PC-3 (cell line): Measurements from ENCODE around the gene ISCU. TPM values are rescaled to one million over a fixed set of nuclear protein-coding genes. Genes with fewer than 3 reads are reported as not detected.

Experiments
- ATAC-seq: fragments of 200-7000 bp; cut with Tn5 transposase; 2 replicates; pipeline ENCODE4 v1.9.1; 2020; ENCODE audit warnings: mild to moderate bottlenecking, moderate library complexity
- BruUV-seq: library from RNA; stranded (reverse); fragments of 400-500 nt; replicated peaks from 2 replicates; lab custom pipeline; 2021; lab: Mats Ljungman, UMichigan
- CTCF ChIA-PET: fragments of 300-600 bp; sonication (Branson Sonifier 250); formaldehyde crosslinking; loops from one replicate; lab custom pipeline; 2022; ENCODE audit warnings: antibody characterized with exemption; lab: Charles Lee
- POLR2A ChIA-PET: fragments of 300-600 bp; sonication (Branson Sonifier 250); formaldehyde crosslinking; loops from one replicate; lab custom pipeline; 2022; ENCODE audit warnings: antibody characterized with exemption; ENCODE audit not compliant: unreplicated experiment; lab: Charles Lee
- DNase-seq: peaks from one replicate; pipeline ENCODE4 v3.0.0-alpha.2; 2015
- H2AFZ ChIP-seq: fragments of 300-600 bp; sonication (generic); 2 replicates; pipeline ENCODE4 v1.6.0; 2016; ENCODE audit warnings: antibody characterized with exemption, low read length
- H3F3A ChIP-seq: fragments of 300-600 bp; sonication (generic); one replicate; pipeline ENCODE4 v1.6.0; 2017; ENCODE audit warnings: antibody characterized with exemption, low read length, control low read depth, mild to moderate bottlenecking; ENCODE audit not compliant: unreplicated experiment
- H3K27ac ChIP-seq: fragments of 300-600 bp; sonication (generic); 2 replicates; pipeline ENCODE4 v1.5.1; 2016; ENCODE audit warnings: mild to moderate bottlenecking, low read length
- H3K27me3 ChIP-seq: fragments of 300-600 bp; sonication (generic); 2 replicates; pipeline ENCODE4 v1.6.1; 2016; ENCODE audit warnings: low read length, mixed read lengths
- H3K36me3 ChIP-seq: fragments of 300-600 bp; sonication (generic); 2 replicates; pipeline ENCODE4 v1.6.1; 2016; ENCODE audit warnings: low read depth, mixed run types, low read length, mixed read lengths
- H3K4me1 ChIP-seq: fragments of 300-600 bp; sonication (generic); 2 replicates; pipeline ENCODE4 v1.5.1; 2016; ENCODE audit warnings: low read length; ENCODE audit not compliant: insufficient read depth
- H3K4me2 ChIP-seq: fragments of 300-600 bp; sonication (generic); 2 replicates; pipeline ENCODE4 v1.6.0; 2016; ENCODE audit warnings: low read length
- H3K4me3 ChIP-seq: fragments of 300-600 bp; sonication (generic); 2 replicates; pipeline ENCODE4 v1.5.1; 2016; ENCODE audit warnings: mild to moderate bottlenecking, low read length, mixed read lengths
- H3K79me2 ChIP-seq: fragments of 300-600 bp; sonication (generic); 2 replicates; pipeline ENCODE4 v1.6.1; 2017; ENCODE audit warnings: low read length, mixed read lengths
- H3K9ac ChIP-seq: fragments of 300-600 bp; sonication (generic); 2 replicates; pipeline ENCODE4 v1.6.0; 2016; ENCODE audit warnings: mild to moderate bottlenecking, low read length
- H3K9me2 ChIP-seq: fragments of 300-600 bp; sonication (generic); replicated peaks from 2 replicates; pipeline ENCODE4 v1.6.1; 2016; ENCODE audit warnings: mixed run types, low read length, mixed read lengths
- H3K9me3 ChIP-seq: fragments of 300-600 bp; sonication (generic); 2 replicates; pipeline ENCODE4 v1.6.1; 2016; ENCODE audit warnings: low read length, mixed read lengths
- H4K20me1 ChIP-seq: fragments of 300-600 bp; sonication (generic); 2 replicates; pipeline ENCODE4 v1.6.1; 2016; ENCODE audit warnings: low read length, mixed read lengths
- CTCF ChIP-seq: fragments of 300-600 bp; sonication (generic); conservative IDR thresholded peaks from 2 replicates; pipeline ENCODE4 v1.5.1; 2017; ENCODE audit warnings: antibody characterized with exemption, low read depth, mild to moderate bottlenecking, low read length
- EZH2 ChIP-seq: fragments of 300-600 bp; sonication (generic); IDR thresholded peaks from one replicate; pipeline ENCODE4 v1.6.1; 2017; ENCODE audit warnings: antibody characterized with exemption, mild to moderate bottlenecking, low read length; ENCODE audit not compliant: unreplicated experiment
- EZH2phosphoT487 ChIP-seq: fragments of 300-600 bp; sonication (generic); IDR thresholded peaks from 2 replicates; pipeline ENCODE4 v1.6.1; 2018; ENCODE audit warnings: mild to moderate bottlenecking, antibody characterized with exemption, low read length, borderline replicate concordance
- intact Hi-C: fragments of 100-400 bp; cut with micrococcal nuclease; formaldehyde crosslinking; loops from 2 replicates; pipeline ENCODE4 v1.9.0; 2023
- total RNA-seq: library from RNA; depleted of rRNA; stranded (reverse); fragments of >200 nt; gene quantifications from 2 replicates; pipeline ENCODE4 v1.2.3, GENCODE V29; 2014

The ISCU gene
- total RNA-seq, 1 experiment from 2014 or later, result 181 TPM

- no peaks in the 10 kb centered on the region for H3K27me3 ChIP-seq
- no TSS peak for BruUV-seq
- intact Hi-C loops, result no loop called here
- no peak overlapping the region for H3K9ac ChIP-seq
- H3K27ac ChIP-seq, result no peak overlapping the region
- H3K9me3 ChIP-seq, result no peaks in the 10 kb centered on the region
- no peaks in the 10 kb centered on the region for H3K79me2 ChIP-seq
- H3K4me2 ChIP-seq, result no peak overlapping the region
- H3K4me3 ChIP-seq, result no peak overlapping the region
- H3F3A ChIP-seq, result no peaks in the 10 kb centered on the region
- POLR2A ChIA-PET, result no interaction called here
- no peaks in the 10 kb centered on the region for H4K20me1 ChIP-seq
- DNase-seq, result no peak
- H3K4me1 ChIP-seq, result no peaks in the 10 kb centered on the region
- no peaks in the 10 kb centered on the region for H3K9me2 ChIP-seq
- CTCF ChIA-PET, result no interaction called here
- no peak for TF ChIP-seq EZH2phosphoT487
- TF ChIP-seq CTCF, result no peak
- TF ChIP-seq EZH2, result no peak
- no peaks in the 10 kb centered on the region for H3K36me3 ChIP-seq
- no peak overlapping the region for H2AFZ ChIP-seq
- ATAC-seq, result no peak
These were observed 43.5 kb downstream of the ISCU start for GRCh38 chr12:108605690-108606406.

DNA sequence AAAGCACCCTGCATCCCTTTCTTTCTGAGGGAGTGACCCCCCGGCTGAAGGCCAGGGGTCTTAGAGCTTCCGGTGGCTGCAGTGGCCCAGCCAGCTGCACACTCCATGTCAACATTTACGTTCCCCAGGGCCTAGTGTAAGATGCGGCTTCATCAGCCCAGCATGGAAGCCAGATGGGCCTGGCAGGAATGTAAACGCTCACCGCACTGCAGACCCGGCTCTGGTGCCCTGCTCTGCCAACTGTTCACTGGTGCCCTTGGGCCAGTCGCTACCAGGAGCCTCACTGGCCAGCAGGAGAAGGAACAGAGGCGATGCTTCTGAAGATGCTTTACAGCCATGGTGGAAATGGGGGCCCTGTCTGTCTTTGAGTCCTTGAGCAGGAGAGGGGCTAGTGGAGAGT is 44.1 kb downstream of the ISCU start:
- Histone ChIP-seq H3K79me2 (no peaks in the 10 kb centered on the region), H3K4me3 (no peak overlapping the region), H3F3A (no peaks in the 10 kb centered on the region), H3K27me3 (no peaks in the 10 kb centered on the region), H3K9me2 (no peaks in the 10 kb centered on the region), H4K20me1 (no peaks in the 10 kb centered on the region), H3K27ac (no peak overlapping the region), H3K4me1 (peaks cover under 1% of the 10 kb centered on the region; the same call in 1 of the 2 replicates), H3K36me3 (no peaks in the 10 kb centered on the region), H3K9me3 (no peaks in the 10 kb centered on the region), H3K4me2 (no peak overlapping the region), H2AFZ (no peak overlapping the region), H3K9ac (no peak overlapping the region)
- BruUV-seq, result no TSS peak
- intact Hi-C loops, result no loop called here
- ATAC-seq (no peak), DNase-seq (no peak)
- CTCF ChIA-PET, result no interaction called here
- POLR2A ChIA-PET, result no interaction called here
- TF ChIP-seq EZH2phosphoT487, result no peak
- no peak for TF ChIP-seq CTCF
- TF ChIP-seq EZH2, result no peak

DNA sequence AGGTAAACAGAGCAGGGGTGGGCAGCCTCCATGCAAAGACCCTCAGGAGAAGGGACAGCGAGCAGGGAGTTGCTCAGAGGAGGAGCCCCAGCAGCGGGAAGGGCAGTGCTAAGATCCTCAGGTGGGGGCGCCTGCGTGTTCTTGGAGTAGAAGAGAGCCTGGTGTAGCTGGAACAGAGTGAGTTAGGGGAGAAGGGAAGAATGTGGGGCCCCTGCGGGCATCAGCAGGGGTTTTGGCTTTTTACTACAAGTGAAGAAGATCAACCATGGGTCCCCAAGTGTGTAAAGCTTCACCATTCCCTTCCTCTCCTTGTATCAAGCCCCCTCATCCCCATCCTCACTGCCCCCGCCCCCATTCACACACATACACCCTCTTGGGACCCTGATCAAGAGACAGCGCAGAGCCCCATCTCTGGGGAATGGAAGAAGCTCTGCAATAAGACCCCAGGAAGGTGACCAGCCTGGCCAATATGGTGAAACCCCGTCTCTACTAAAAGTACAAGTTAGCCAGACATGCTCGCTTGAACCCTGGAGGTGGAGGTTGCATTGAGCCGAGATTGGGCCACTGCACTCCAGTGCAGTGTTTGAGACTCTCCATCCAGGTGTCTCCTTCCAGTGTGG is 45.7 kb downstream of the ISCU start:
- no peak for ATAC-seq
- H3K4me3 ChIP-seq, result no peak overlapping the region
- TF ChIP-seq CTCF (no peak), EZH2 (no peak)
- no peaks in the 10 kb centered on the region for H3K9me2 ChIP-seq
- no TSS peak for BruUV-seq
- POLR2A ChIA-PET, result no interaction called here
- DNase-seq, result no peak
- no peaks in the 10 kb centered on the region for H3K27me3 ChIP-seq
- H3K9ac ChIP-seq, result no peak overlapping the region
- H3K4me2 ChIP-seq, result no peak overlapping the region
- no peaks in the 10 kb centered on the region for H4K20me1 ChIP-seq
- intact Hi-C loops, result no loop called here
- H3K79me2 ChIP-seq, result no peaks in the 10 kb centered on the region
- H3K9me3 ChIP-seq, result no peaks in the 10 kb centered on the region
- H3K4me1 ChIP-seq, result peaks cover 16% of the 10 kb centered on the region
- no peak overlapping the region for H3K27ac ChIP-seq
- no peak overlapping the region for H2AFZ ChIP-seq
- H3K36me3 ChIP-seq, result no peaks in the 10 kb centered on the region
- CTCF ChIA-PET, result no interaction called here
- no peaks in the 10 kb centered on the region for H3F3A ChIP-seq
